Urothelium cell line (cell line): ENCODE results near the gene PRR23B.
"Not testable (repeated sequence)": the region's sequence is repeated elsewhere in the genome, so short reads cannot be mapped to it uniquely, and the experiment has no call there.

ENCODE experiments used
- DNase-seq: peaks from one replicate; pipeline ENCODE4 v3.0.0; 2011; ENCODE audit warnings: low spot score, mixed read lengths
- FAIRE-seq: peaks from 2 replicates; lab custom pipeline; 2011; peaks lifted over from hg19 to GRCh38; lab: Jason Lieb, UNC

PRR23B gene

GRCh38 chr3:139020868-139021234 is at the start of gene PRR23B:
Gene PRR23B (minus strand): TSS chr3:139020926. CDS start chr3:139020661, 265 bp downstream.
- DNase-seq (no peak), FAIRE-seq (no peak)

- DNase-seq (no peak), FAIRE-seq (no peak)
Measured at GRCh38 chr3:139062918-139063317, 42.2 kb upstream of the PRR23B start.

GRCh38 chr3:139052802-139053600 is 32.3 kb upstream of the PRR23B start:
- no peak for FAIRE-seq
- DNase-seq: no peak

DNA sequence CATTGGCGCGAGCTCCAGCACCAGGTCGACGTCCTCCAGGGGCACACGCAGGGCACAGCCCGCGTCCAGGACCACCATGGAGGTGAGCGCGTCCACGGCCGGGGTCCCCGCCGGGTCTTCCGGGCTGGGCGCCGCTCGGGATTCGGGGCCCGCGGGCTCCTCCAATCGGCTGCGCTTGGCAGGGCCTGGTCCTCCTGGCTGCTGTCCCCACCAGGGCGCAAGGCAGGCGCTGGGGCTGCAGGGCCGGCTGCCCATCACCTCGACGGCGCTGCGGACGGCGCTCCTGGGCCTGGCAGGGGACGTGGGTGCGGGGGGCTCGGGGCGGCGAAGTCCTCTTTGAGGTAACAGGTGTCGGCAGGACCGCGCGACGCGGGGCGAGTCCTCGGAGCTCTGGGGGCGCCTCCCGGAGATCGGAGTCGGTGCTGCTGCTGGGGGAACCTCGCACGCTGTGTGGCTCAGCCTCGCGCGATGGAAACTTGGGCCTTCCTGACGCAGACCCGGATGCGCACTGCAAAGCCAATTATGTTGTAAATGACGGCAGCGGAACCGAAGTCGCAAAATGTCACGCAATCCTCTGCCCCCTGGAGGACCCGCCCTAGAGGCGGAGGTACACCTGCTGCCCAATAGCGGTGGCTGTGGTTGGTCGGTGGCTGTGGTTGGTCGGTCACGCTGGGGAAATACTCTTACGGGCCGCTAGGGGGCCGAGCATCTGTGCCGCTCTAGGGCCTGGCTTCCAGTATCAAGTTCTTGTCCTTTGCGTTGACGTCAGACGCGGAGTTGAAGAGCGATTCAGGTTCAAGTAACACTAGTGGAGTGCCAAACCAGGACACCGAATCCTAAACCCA is 23.9 kb upstream of the PRR23B start, which contains the start of gene PRR23C:
TSS of gene PRR23C (minus strand) at position 527 of the 845 bp plus-strand sequence. CDS start at position 255, 272 bp downstream.
- DNase-seq: no peak
- no peak for FAIRE-seq

DNA sequence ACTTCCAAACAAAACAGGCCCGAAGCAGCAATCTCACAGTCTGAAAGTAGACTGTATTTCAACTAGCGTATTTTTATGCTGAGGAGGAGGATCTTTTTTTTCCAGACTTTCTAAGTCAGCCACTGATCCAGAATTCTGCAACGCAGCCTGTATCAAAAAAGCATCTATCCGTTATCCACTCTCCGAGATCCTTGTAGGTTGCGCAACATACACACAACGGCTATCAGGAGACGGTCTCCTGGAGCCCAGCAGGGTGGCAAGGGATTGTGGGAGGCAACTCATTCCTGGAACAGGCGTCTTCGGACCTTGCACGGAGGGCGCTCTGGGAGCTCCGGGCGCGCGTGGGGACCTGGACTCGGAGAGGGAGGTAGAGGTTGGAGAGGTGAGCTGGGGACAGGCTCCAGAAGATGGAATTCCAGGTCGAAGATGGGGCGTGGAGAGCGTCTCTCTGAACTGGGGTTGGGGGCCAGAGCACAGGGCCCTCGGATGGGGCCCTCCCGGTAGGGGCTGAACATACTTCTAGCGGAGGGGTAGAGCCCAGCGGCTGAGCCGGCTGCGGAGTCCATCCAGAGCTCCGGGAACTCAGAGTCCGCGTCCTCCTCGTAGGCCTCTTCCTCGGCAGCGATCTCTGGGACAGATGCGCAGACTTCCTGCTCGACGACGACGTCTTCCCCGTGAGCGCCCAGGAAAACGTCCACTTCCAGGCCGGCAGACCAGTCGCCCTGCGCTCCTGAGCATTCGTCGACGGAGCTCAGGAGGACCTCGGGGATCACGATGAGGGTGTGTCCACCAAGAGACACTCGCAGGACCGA is 23.0 kb upstream of the PRR23B start:
- FAIRE-seq (no peak), DNase-seq (no peak)

DNA sequence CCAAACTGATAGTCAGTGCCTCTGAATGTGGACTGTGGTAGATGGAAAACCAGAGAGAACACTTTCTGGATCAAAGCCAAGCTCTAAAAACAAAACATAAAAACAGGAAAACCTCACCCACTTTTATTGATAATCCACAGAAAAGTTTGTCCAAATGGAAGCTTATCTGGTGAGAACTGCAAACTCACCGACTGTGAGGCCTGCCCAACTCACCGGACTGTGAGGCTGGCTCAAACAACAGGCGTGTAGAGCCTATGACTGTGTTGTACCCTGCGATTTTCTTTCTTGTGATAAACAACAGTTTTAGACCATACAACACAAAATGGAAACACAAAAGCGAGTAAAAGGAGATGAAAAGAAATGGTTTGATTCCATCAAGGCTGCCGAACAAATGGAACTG is 16.8 kb upstream of the PRR23B start:
- FAIRE-seq (no peak), DNase-seq (no peak)

DNA sequence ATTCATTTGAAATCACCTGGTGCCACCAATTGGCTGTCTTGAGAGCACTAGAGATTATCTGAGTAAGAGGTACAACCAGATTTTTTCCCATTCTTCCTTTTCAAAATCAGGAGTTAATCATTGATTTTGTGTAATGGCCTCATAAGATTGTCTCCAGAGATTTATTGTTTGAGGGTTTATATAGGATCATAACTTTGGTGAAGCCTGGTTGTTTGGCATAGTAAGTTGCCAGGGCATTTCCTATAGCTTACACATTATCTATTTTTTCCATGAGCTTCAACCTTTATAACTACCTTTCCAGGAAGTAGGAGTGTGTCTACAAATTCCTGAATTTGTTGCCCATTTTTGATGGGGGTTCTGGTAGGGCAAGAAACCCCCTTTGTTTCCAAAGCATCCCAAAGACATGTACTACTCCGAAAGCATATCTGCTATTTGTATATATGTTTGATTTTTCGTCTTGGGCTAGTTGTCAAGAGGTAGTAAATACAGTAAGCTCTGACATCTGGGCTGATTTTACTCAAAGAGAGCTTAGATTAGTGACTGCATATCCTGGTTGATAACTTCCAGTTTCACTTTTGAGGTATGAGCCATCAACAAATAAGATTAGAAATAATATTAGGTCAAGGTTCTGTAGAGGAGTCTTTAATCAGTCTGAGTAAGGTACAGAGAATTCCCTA is 11.7 kb upstream of the PRR23B start:
- DNase-seq (no peak), FAIRE-seq (no peak)

DNA sequence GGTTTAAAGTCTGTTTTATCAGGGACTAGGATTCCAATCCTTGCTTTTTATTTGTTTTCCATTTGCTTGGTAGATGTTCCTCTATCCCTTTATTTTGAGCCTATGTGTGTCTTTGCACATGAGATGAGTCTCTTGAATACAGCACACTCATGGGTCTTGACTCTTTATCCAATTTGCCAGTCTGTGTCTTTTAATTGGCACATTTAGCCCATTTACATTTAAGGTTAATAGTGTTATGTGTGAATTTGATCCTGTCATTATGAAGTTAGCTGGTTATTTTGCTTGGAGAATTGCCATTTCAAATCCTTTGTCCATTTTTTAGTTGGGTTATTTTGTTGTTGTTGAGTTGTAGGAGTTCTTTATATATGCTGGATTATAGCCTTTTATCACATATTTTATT is 9.8 kb upstream of the PRR23B start:
- not testable (repeated sequence) for DNase-seq, FAIRE-seq

- no peak for DNase-seq
- no peak for FAIRE-seq
Measured at GRCh38 chr3:139024968-139025367, 4.2 kb upstream of the PRR23B start.

DNA sequence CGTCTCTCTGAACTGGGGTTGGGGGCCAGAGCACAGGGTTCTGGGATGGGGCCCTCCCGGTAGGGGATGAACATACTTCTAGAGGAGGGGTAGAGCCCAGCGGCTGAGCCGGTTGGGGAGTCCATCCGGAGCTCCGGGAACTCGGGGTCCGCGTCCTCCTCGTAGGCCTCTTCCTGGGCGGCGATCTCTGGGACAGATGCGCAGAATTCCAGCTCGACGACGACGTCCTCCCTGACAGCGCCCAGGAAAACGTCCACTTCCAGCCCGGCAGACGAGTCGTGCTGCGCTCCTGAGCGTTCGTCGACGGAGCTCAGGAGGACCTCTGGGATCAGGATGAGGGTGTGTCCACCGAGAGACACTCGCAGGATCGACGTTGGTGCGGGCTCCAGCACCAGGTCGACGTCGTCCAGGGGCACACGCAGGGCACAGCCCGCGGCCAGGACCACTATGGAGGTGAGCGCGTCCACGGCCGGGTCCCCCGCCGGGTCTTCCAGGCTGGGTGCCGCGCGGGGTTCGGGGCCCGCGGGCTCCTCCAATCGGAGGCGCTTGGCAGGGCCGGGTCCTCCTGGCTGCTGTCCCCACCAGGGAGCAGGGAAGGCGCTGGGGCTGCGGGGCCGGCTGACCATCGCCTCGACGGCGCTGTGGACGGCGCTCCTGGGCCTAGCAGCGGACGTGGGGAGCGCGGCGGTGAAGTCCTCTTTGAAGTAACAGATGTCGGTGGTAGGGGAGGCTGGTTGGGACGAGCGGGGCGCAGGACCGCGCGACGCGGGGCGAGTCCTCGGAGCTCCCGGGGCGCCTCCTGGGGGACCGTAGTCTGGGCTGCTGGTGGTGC is 474 bp downstream of the PRR23B start:
- FAIRE-seq (no peak), DNase-seq (no peak)

DNA sequence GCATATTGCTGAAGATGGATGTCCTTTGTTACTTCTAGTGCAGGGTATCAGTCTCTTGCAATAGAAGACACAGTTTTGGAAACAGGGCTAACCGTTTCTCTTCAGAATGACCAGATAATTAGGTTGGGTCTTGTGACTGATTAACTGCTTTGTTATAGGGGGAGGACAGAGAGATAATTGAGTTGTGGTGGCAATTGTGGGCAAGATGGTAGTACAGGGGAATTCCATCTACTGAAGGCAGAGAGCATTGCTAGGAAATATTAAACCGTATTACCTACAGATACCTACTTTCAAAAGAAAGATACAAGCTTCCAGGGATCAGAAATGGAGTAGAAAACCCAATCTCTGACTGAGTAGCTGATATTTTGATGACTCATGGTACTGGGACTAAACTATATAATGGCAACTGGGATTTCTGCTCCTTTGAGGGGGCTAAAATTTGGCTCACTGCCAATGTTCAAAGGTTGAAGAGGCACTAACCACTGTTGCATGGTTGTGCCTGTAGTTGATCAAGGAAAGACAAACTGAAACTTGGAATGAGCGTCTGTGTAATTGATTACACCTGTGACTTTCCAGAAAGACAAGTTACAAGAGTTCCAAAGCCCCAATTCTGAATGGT is 4.2 kb downstream of the PRR23B start:
- FAIRE-seq (no peak), DNase-seq (no peak)

DNA sequence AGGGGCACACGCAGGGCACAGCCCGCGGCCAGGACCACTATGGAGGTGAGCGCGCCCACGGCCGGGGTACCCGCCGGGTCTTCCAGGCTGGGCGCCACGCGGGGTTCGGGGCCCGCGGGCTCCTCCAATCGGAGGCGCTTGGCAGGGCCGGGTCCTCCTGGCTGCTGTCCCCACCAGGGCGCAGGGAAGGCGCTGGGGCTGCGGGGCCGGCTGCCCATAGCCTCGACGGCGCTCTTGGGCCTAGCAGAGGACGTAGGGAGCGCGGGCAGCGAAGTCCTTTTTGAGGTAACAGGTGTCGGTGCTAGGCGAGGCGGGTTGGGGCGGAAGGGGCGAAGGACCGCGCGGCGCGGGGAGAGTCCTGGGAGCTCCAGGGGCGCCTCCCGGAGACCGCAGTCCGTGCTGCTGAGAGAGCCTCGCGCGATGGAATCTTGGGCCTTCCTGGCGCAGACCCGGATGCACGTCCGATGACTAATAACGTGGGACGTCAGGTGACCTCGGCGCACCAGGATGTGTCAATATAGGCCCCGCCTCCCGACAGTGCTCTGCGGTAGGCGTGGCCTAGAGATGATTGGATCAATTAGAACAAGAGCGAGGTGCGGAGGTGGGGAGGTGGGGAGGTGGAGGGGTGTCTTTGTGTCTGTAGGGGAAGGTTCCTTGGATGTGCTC is 14.5 kb downstream of the PRR23B start, which contains the start of gene PRR23A:
TSS of gene PRR23A (minus strand) at position 218 of the 666 bp plus-strand sequence. CDS start at position 218, 0 bp downstream.
- DNase-seq (no peak), FAIRE-seq (no peak)

DNA sequence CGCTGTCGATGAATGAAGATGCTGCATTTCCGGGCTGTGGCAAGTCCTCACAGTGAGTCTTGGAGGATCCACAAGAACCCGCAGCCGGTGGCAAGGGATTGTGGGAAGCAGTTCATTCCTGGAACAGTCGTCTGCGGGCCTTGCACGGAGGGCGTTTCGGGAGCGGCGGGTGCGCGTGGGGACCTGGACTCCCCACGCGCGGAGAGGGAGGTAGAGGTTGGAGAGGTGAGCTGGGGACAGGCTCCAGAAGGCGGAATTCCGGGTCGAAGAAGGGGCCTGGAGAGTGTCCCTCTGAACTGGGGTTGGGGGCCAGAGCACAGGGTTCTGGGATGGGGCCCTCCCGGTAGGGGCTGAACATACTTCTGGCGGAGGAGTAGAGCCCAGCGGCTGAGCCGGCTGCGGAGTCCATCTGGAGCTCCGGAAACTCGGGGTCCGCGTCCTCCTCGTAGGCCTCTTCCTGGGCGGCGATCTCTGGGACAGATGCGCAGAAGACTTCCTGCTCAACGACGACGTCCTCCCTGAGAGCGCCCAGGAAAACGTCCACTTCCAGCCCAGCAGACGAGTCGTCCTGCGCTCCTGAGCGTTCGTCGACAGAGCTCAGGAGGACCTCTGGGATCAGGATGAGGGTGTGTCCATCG is 15.3 kb downstream of the PRR23B start:
- FAIRE-seq: no peak
- DNase-seq: no peak

GRCh38 chr3:138995706-138996105 is 25.0 kb downstream of the PRR23B start:
- FAIRE-seq (no peak), DNase-seq (no peak)

DNA sequence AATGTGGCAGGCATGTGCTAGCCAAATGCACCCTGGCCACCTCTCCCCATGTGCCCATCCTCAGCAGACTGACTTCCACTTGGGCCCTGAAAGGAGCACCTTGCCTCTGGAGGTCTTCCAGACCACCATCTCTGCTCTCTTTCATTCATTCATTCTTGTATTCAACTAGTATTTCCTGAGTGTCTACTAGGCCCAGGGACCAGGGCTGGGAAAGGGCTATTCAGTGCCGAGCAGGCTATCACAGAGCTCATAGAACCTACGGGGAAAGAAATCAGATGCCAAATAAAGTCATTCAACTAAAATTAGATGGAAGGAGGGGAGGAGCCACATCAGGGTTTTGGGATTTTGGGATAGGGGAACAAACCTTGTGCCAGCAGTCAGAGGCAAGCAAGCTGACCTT is 33.5 kb downstream of the PRR23B start:
- DNase-seq: no peak
- no peak for FAIRE-seq

- DNase-seq (no peak), FAIRE-seq (no peak)
Measured at GRCh38 chr3:138985932-138986331, 34.8 kb downstream of the PRR23B start.

DNA sequence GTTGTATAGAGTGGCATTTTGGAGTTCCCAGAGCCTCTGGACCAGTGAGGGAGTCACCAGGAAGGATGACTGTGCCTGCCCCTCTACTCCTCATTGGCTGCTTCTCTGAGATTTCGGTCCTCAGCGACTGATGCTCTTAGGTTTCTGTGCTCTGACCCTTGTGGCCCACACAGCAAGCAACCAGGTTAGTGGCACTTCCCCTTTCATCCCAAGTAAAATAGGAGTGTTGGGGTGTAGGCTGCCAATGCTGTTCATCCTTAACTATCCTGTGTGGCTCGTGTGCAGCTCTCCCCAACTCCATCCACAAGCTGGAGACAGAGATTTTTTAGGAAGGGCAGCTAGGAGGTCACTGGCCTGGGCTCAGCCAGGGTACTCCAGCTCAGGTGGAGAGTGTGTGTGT is 35.9 kb downstream of the PRR23B start:
- FAIRE-seq: no peak

DNA sequence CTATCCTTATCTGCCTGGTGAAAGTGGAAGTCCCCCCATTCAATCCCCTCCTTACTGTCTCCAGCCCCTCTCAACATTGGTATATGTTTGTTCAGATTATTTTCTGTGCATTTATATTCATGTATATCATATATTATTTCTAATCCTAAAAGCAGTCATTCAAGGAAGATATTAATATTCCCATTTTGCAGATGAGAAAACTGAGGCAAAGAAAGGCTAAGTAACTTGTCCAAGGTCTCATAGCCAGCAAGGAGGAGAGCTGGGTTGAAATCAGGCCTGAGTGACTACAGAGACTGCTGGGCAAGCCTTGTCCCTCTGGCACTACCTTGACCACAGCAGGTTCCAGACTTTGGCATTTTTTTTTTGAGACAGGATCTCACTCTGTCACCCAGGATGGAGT is 44.7 kb downstream of the PRR23B start:
- no peak for FAIRE-seq

More for the DNA sequence above, 35.9 kb downstream of the PRR23B start:
- no peak for DNase-seq

More for the DNA sequence above, 44.7 kb downstream of the PRR23B start:
- no peak for DNase-seq
